OCI-LY1 (cell line): ENCODE data around the gene BCORL1.

Experiments used
- H2AFZ ChIP-seq: fragments of 200-600 bp; sonication (generic), shearing (Covaris generic); 2 replicates; pipeline ENCODE4 v1.6.0; 2014; ENCODE audit warnings: antibody characterized with exemption, mild to moderate bottlenecking, low read length
- H3F3A ChIP-seq: fragments of 200-600 bp; sonication (generic), shearing (Covaris generic); 2 replicates; pipeline ENCODE4 v1.6.0; 2014; ENCODE audit warnings: mild to moderate bottlenecking, antibody characterized with exemption, low read length, moderate library complexity; ENCODE audit not compliant: insufficient read depth
- H3K27ac ChIP-seq: fragments of 200-600 bp; sonication (generic); 2 replicates; pipeline ENCODE4 v1.5.1; 2014; ENCODE audit warnings: low read length, mixed run types, mild to moderate bottlenecking, low read depth; ENCODE audit not compliant: poor library complexity, severe bottlenecking
- H3K27me3 ChIP-seq: fragments of 200-600 bp; sonication (generic); 2 replicates; pipeline ENCODE4 v1.6.0; 2014; ENCODE audit warnings: antibody characterized with exemption, mild to moderate bottlenecking, low read length, moderate library complexity; ENCODE audit not compliant: insufficient read depth
- H3K36me3 ChIP-seq: fragments of 200-600 bp; sonication (generic); 2 replicates; pipeline ENCODE4 v1.6.1; 2014; ENCODE audit warnings: mild to moderate bottlenecking, antibody characterized with exemption, low read length, moderate library complexity, mixed read lengths; ENCODE audit not compliant: insufficient read depth
- H3K4me1 ChIP-seq: fragments of 200-600 bp; sonication (generic); 2 replicates; pipeline ENCODE4 v1.5.1; 2014; ENCODE audit warnings: mild to moderate bottlenecking, low read length, moderate library complexity; ENCODE audit not compliant: insufficient read depth, severe bottlenecking
- H3K4me2 ChIP-seq: fragments of 200-600 bp; sonication (generic), shearing (Covaris generic); 2 replicates; pipeline ENCODE4 v1.6.1; 2014; ENCODE audit warnings: low read length
- H3K4me3 ChIP-seq: fragments of 200-600 bp; sonication (generic); 2 replicates; pipeline ENCODE4 v1.5.1; 2014; ENCODE audit warnings: low read length, low read depth, mild to moderate bottlenecking, mixed read lengths; ENCODE audit not compliant: poor library complexity, severe bottlenecking
- H3K79me2 ChIP-seq: fragments of 200-600 bp; shearing (Covaris generic); 2 replicates; pipeline ENCODE4 v1.6.1; 2016; ENCODE audit warnings: mixed run types, low read length, mixed read lengths; ENCODE audit not compliant: insufficient read depth
- H3K9ac ChIP-seq: fragments of 200-600 bp; sonication (generic), shearing (Covaris generic); 2 replicates; pipeline ENCODE4 v1.6.1; 2014; ENCODE audit warnings: mild to moderate bottlenecking, low read length, mixed read lengths
- H3K9me2 ChIP-seq: fragments of 200-600 bp; sonication (generic), shearing (Covaris generic); 2 replicates; pipeline ENCODE4 v1.6.1; 2014; ENCODE audit warnings: low read depth, mild to moderate bottlenecking, low read length, mixed read lengths
- H3K9me3 ChIP-seq: fragments of 200-600 bp; shearing (Covaris generic); 2 replicates; pipeline ENCODE4 v1.6.1; 2014; ENCODE audit warnings: low read length, mixed read lengths
- H4K20me1 ChIP-seq: fragments of 200-600 bp; sonication (generic), shearing (Covaris generic); 2 replicates; pipeline ENCODE4 v1.6.0; 2016; ENCODE audit warnings: mild to moderate bottlenecking, low read length; ENCODE audit not compliant: insufficient read depth
- CTCF ChIP-seq: fragments of 200-600 bp; sonication (generic), shearing (Covaris generic); IDR thresholded peaks from 2 replicates; pipeline ENCODE4 v1.5.1; 2017; ENCODE audit warnings: mild to moderate bottlenecking, antibody characterized with exemption, low read length, moderate library complexity, mixed read lengths
- EZH2 ChIP-seq: fragments of 200-600 bp; sonication (generic), shearing (Covaris generic); IDR thresholded peaks from 2 replicates; pipeline ENCODE4 v1.8.0; 2017; ENCODE audit warnings: borderline replicate concordance, mixed run types, mild to moderate bottlenecking, antibody characterized with exemption, low read length, moderate library complexity, mixed read lengths

The BCORL1 gene

GRCh38 chrX:130057209-130057608 lies 74.8 kb downstream of the BCORL1 start:
- Histone ChIP-seq H2AFZ (no peak overlapping the region), H3K4me2 (no peak overlapping the region), H3K4me3 (no peak overlapping the region), H3K4me1 (peaks cover 16% of the 10 kb centered on the region), H3K79me2 (no peaks in the 10 kb centered on the region), H3K27ac (no peak overlapping the region), H3K27me3 (no peaks in the 10 kb centered on the region), H3K9me2 (no peaks in the 10 kb centered on the region), H3K36me3 (no peaks in the 10 kb centered on the region), H4K20me1 (no peaks in the 10 kb centered on the region), H3K9me3 (no peaks in the 10 kb centered on the region), H3K9ac (no peak overlapping the region), H3F3A (no peaks in the 10 kb centered on the region)
- TF ChIP-seq CTCF (no peak), EZH2 (no peak)

- Histone ChIP-seq H3K9me2 (no peaks in the 10 kb centered on the region), H3K79me2 (no peaks in the 10 kb centered on the region), H3F3A (no peaks in the 10 kb centered on the region), H3K27ac (no peak overlapping the region), H2AFZ (no peak overlapping the region), H3K4me2 (no peak overlapping the region), H3K4me3 (no peak overlapping the region), H3K9ac (no peak overlapping the region), H3K36me3 (no peaks in the 10 kb centered on the region), H3K9me3 (no peaks in the 10 kb centered on the region), H3K27me3 (no peaks in the 10 kb centered on the region), H4K20me1 (no peaks in the 10 kb centered on the region), H3K4me1 (peaks cover 16% of the 10 kb centered on the region)
- TF ChIP-seq CTCF (no peak), EZH2 (no peak)
Measured at GRCh38 chrX:130058652-130059051, 76.2 kb downstream of the BCORL1 start.

GRCh38 chrX:130060122-130061069 lies 78.0 kb downstream of the BCORL1 start:
- Histone ChIP-seq H2AFZ (0 out of 2 replicates have a peak overlapping the region, but pooled peaks have one; percentile 63), H4K20me1 (no peaks in the 10 kb centered on the region), H3K27ac (no peak overlapping the region), H3F3A (no peaks in the 10 kb centered on the region), H3K9me2 (no peaks in the 10 kb centered on the region), H3K4me2 (peak overlapping the region; percentile 51), H3K9ac (peak overlapping the region; percentile 34), H3K36me3 (peaks cover 4% of the 10 kb centered on the region; the same call in 1 of the 2 replicates), H3K4me1 (peaks cover 16% of the 10 kb centered on the region), H3K27me3 (no peaks in the 10 kb centered on the region), H3K9me3 (no peaks in the 10 kb centered on the region), H3K79me2 (no peaks in the 10 kb centered on the region), H3K4me3 (peak overlapping the region; percentile 52)
- no peak for TF ChIP-seq EZH2
- TF ChIP-seq CTCF = peak; percentile 69
